ENCODE results near the gene LIMA1. TPM values are rescaled to one million over a fixed set of nuclear protein-coding genes. Genes with fewer than 3 reads are reported as not detected.
A peak's percentile ranks its signal among the peaks of the same experiment; 100 is the strongest.
"Not testable (repeated sequence)": the region's sequence is repeated elsewhere in the genome, so short reads cannot be mapped to it uniquely, and the experiment has no call there.

LIMA1 gene
- total RNA-seq = 100 to 1,000 TPM in 1 of 6 donors, 10 to 100 TPM in 5; 55.2 to 126 (median 68.8) TPM

GRCh38 chr12:50283229-50283923 is at the start of gene LIMA1:
LIMA1 (minus strand) TSS chr12:50283520; CDS start chr12:50248751, 34,769 bp downstream.
- H3K4me1 ChIP-seq = peaks cover 20 to 60% (median 33%) of the 10 kb centered on the region in 4 donors
- WGBS, 2 donors = 0% methylated on average over 15 to 27 of the region's 52 CpGs

GRCh38 chr12:50331745-50332144 is 48.4 kb upstream of the LIMA1 start:
- Histone ChIP-seq H3K36me3 (no peaks in the 10 kb centered on the region), H3K27ac (no peak overlapping the region), H3K27me3 (no peaks in the 10 kb centered on the region), H3K4me1 (peaks cover 0 to under 1% (median 0%) of the 10 kb centered on the region in 4 donors), H3K4me3 (no peak overlapping the region), H3K9me3 (no peaks in the 10 kb centered on the region)
- TF ChIP-seq EP300 (IDR thresholded peaks at IDR 0.05) = no peak
- TF ChIP-seq CTCF (IDR thresholded peaks at IDR 0.05) = no peak
- no peak for TF ChIP-seq POLR2AphosphoS5 (IDR thresholded peaks at IDR 0.05)
- TF ChIP-seq POLR2A (IDR thresholded peaks at IDR 0.05) = no peak
- 90 to 100% methylated on average over 1 of the region's 1 CpG for WGBS, 2 donors
- no peak for DNase-seq
- no peak for ATAC-seq (ENCODE audit: low FRiP score in 2 of 2)

More at GRCh38 chr12:50283229-50283923, at the start of gene LIMA1:
- peak within 1 kb of the TSS; percentile 76 to 90 (median 86) for H3K4me3 ChIP-seq
- TF ChIP-seq POLR2AphosphoS5 (IDR thresholded peaks at IDR 0.05) = peak; percentile 62 to 85
- peak; percentile 22 to 92 (median 77) for TF ChIP-seq POLR2A (IDR thresholded peaks at IDR 0.05)
- TF ChIP-seq CTCF (IDR thresholded peaks at IDR 0.05) = peak in 5 of 6 experiments; percentile 36 to 89 (median 80)
- TF ChIP-seq EP300 (IDR thresholded peaks at IDR 0.05) = no peak
- DNase-seq (peak; percentile 95 to 99), ATAC-seq (ENCODE audit: low FRiP score in 2 of 2) (peak; percentile 98 to 100)
- H3K9me3 ChIP-seq = no peaks in the 10 kb centered on the region
- H3K27ac ChIP-seq = peak within 1 kb of the TSS; percentile 82 to 89 (median 88)
- no peaks in the 10 kb centered on the region for H3K27me3 ChIP-seq
- no peaks in the 10 kb centered on the region for H3K36me3 ChIP-seq

GRCh38 chr12:50328664-50329063 is 45.3 kb upstream of the LIMA1 start:
- peak in 1 of 2 donors; percentile 8 for DNase-seq
- H3K4me1 ChIP-seq = peaks cover 10 to 15% (median 10%) of the 10 kb centered on the region in 4 donors
- not testable (repeated sequence) for H3K27me3 ChIP-seq; H3K9me3 ChIP-seq; H3K36me3 ChIP-seq; ATAC-seq (ENCODE audit: low FRiP score in 2 of 2); H3K27ac ChIP-seq; H3K4me3 ChIP-seq
- 94 to 100% methylated on average over 5 of the region's 5 CpGs for WGBS, 2 donors

DNA sequence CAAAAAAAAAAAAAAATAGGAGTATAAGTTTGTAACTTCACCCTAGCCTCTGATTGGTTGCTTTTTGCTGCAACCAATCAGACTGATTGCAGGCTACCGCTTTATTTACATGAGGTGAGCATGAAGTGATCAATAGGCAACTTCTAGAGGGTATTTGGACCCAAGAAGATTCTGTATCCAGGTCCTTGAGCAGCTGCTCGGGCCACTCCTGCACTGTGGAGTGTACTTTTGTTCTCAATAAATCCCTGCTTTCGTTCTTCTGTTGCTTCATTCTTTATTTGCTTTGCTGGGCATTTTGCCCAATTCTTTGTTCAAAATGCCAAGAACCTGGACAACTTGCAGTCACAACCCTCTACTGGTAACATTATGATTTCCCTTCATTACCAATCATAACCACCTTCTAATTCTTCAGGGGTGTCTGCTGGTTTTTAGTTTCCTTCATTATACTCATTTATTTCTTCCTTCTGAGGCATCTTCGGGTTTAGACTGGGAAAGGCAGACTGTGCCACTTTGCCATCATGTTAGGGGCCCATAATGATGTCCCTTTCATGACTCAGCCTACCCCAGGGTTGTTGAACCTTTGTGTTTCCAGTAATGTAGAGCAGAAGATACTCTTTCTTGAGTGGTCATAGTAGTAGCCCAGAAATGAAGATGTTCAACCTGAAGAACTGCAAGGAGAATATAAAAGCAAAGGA is 43.4 kb upstream of the LIMA1 start:
- ATAC-seq (ENCODE audit: low FRiP score in 2 of 2) (peak; percentile 38 to 84), DNase-seq (peak in 1 of 2 donors; percentile 76)
- no peaks in the 10 kb centered on the region for H3K27me3 ChIP-seq
- no peaks in the 10 kb centered on the region for H3K36me3 ChIP-seq
- H3K27ac ChIP-seq = peak overlapping the region in 2 of 4 donors; percentile 46 to 70
- no peak for TF ChIP-seq CTCF (IDR thresholded peaks at IDR 0.05)
- TF ChIP-seq POLR2AphosphoS5 (IDR thresholded peaks at IDR 0.05) = no peak
- no peak for TF ChIP-seq EP300 (IDR thresholded peaks at IDR 0.05)
- TF ChIP-seq POLR2A (IDR thresholded peaks at IDR 0.05) = no peak
- H3K4me1 ChIP-seq = peaks cover 10 to 15% (median 10%) of the 10 kb centered on the region in 4 donors
- WGBS, 2 donors = 51 to 61% methylated on average over 4 of the region's 4 CpGs
- no peak overlapping the region for H3K4me3 ChIP-seq
- no peaks in the 10 kb centered on the region for H3K9me3 ChIP-seq

GRCh38 chr12:50325890-50326391 is 42.6 kb upstream of the LIMA1 start:
- Histone ChIP-seq H3K27ac (peak overlapping the region in 2 of 4 donors; percentile 46 to 70), H3K9me3 (no peaks in the 10 kb centered on the region), H3K4me3 (no peak overlapping the region), H3K4me1 (peaks cover 10 to 15% (median 10%) of the 10 kb centered on the region in 4 donors), H3K27me3 (no peaks in the 10 kb centered on the region), H3K36me3 (no peaks in the 10 kb centered on the region)
- TF ChIP-seq POLR2AphosphoS5 (IDR thresholded peaks at IDR 0.05) (no peak), POLR2A (IDR thresholded peaks at IDR 0.05) (peak in 1 of 4 donors; percentile 15), CTCF (IDR thresholded peaks at IDR 0.05) (no peak), EP300 (IDR thresholded peaks at IDR 0.05) (no peak)
- DNase-seq (peak in 1 of 2 donors; percentile 21), ATAC-seq (ENCODE audit: low FRiP score in 2 of 2) (no peak)
- 58 to 73% methylated on average over 5 of the region's 5 CpGs for WGBS, 2 donors

DNA sequence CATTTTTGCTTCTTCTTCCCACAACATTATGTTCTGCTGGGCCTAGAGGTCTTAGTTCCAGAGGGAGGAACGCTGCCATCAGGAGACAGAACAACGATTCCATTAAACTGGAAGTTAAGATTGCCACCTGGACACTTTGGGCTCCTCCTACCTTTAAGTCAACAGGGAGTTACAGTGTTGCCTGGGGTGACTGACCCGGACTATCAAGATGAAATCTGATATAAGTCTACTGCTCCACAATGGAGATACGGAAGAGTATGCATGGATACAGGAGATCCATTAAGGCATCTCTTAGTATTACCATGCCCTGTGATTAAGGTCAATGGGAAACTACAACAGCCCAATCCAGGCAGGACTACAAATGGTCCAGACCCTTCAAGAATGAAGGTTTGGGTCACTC is 41.5 kb upstream of the LIMA1 start:
- not testable (repeated sequence) for H3K27me3 ChIP-seq; H3K9me3 ChIP-seq; H3K4me3 ChIP-seq; H3K27ac ChIP-seq; ATAC-seq (ENCODE audit: low FRiP score in 2 of 2); H3K36me3 ChIP-seq
- peaks cover 10 to 15% (median 10%) of the 10 kb centered on the region in 4 donors for H3K4me1 ChIP-seq
- DNase-seq = peak in 1 of 2 donors; percentile 1
- 85 to 98% methylated on average over 4 of the region's 4 CpGs for WGBS, 2 donors

GRCh38 chr12:50324077-50324476 is 40.8 kb upstream of the LIMA1 start:
- not testable (repeated sequence) for H3K36me3 ChIP-seq; H3K4me3 ChIP-seq; ATAC-seq (ENCODE audit: low FRiP score in 2 of 2); H3K9me3 ChIP-seq; H3K27ac ChIP-seq; H3K27me3 ChIP-seq
- WGBS, 2 donors = 91 to 94% methylated on average over 7 of the region's 7 CpGs
- peaks cover 10 to 15% (median 10%) of the 10 kb centered on the region in 4 donors for H3K4me1 ChIP-seq
- peak in 1 of 2 donors; percentile 2 for DNase-seq
